ENCODE data around the gene SHISAL1.

SHISAL1 gene

GRCh38 chr22:44331881-44332714 is 19.3 kb upstream of the SHISAL1 start:
- TF ChIP-seq CTCF (IDR thresholded peaks at IDR 0.05; ENCODE audit: low read length, missing control alignments) = no peak
- peak overlapping the region; percentile 33 for H3K4me3 ChIP-seq (replicated peaks; ENCODE audit: low read depth, low read length)
- DNase-seq (ENCODE audit: low read depth) = peak; percentile 27

GRCh38 chr22:44330744-44331660 is 18.3 kb upstream of the SHISAL1 start:
- DNase-seq (ENCODE audit: low read depth) = no peak
- peak overlapping the region; percentile 39 for H3K4me3 ChIP-seq (replicated peaks; ENCODE audit: low read depth, low read length)

GRCh38 chr22:44330188-44330743 is 17.5 kb upstream of the SHISAL1 start:
- no peak for TF ChIP-seq CTCF (IDR thresholded peaks at IDR 0.05; ENCODE audit: low read length, missing control alignments)

More at GRCh38 chr22:44330744-44331660, 18.3 kb upstream of the SHISAL1 start:
- TF ChIP-seq CTCF (IDR thresholded peaks at IDR 0.05; ENCODE audit: low read length, missing control alignments) = no peak

GRCh38 chr22:44329179-44329796 is 16.5 kb upstream of the SHISAL1 start:
- no peak for TF ChIP-seq CTCF (IDR thresholded peaks at IDR 0.05; ENCODE audit: low read length, missing control alignments)
- H3K4me3 ChIP-seq (replicated peaks; ENCODE audit: low read depth, low read length) = no peak overlapping the region
- no peak for DNase-seq (ENCODE audit: low read depth)

More at GRCh38 chr22:44330188-44330743, 17.5 kb upstream of the SHISAL1 start:
- no peak for DNase-seq (ENCODE audit: low read depth)
- no peak overlapping the region for H3K4me3 ChIP-seq (replicated peaks; ENCODE audit: low read depth, low read length)

GRCh38 chr22:44328762-44329161 is 16.0 kb upstream of the SHISAL1 start:
- no peak for DNase-seq (ENCODE audit: low read depth)
- no peak overlapping the region for H3K4me3 ChIP-seq (replicated peaks; ENCODE audit: low read depth, low read length)
- no peak for TF ChIP-seq CTCF (IDR thresholded peaks at IDR 0.05; ENCODE audit: low read length, missing control alignments)

GRCh38 chr22:44328326-44328725 is 15.6 kb upstream of the SHISAL1 start:
- TF ChIP-seq CTCF (IDR thresholded peaks at IDR 0.05; ENCODE audit: low read length, missing control alignments) = no peak
- H3K4me3 ChIP-seq (replicated peaks; ENCODE audit: low read depth, low read length) = no peak overlapping the region
- DNase-seq (ENCODE audit: low read depth) = no peak

Measured in fibroblast of pulmonary artery (primary cell).